GM12878 (cell line): ENCODE results near the gene PHRF1. TPM values are rescaled to one million over a fixed set of nuclear protein-coding genes. Genes with fewer than 3 reads are reported as not detected.

ENCODE experiments used
- ATAC-seq: fragments of 200-7000 bp; cut with Tn5 transposase; 3 replicates; pipeline ENCODE4 v1.9.1; 2020; ENCODE audit warnings: mild to moderate bottlenecking, moderate library complexity
- BruUV-seq: library from RNA; stranded (reverse); fragments of 400-500 nt; replicated peaks from 2 replicates; lab custom pipeline; 2021; lab: Mats Ljungman, UMichigan
- CTCF ChIA-PET: fragments of 300-600 bp; sonication (Branson Sonifier 250); formaldehyde crosslinking; extraction: SDS; loops from one replicate; lab custom pipeline; 2021; ENCODE audit warnings: inconsistent platforms; lab: Yijun Ruan, JAX
- POLR2A ChIA-PET: fragments of 350-600 bp; formaldehyde crosslinking; extraction: SDS; loops from one replicate; lab custom pipeline; 2021; ENCODE audit warnings: inconsistent platforms; lab: Charles Lee
- RAD21 ChIA-PET: fragments of 300-600 bp; sonication (Branson Sonifier 250); formaldehyde crosslinking; loops from one replicate; lab custom pipeline; 2023; ENCODE audit warnings: antibody characterized with exemption; ENCODE audit not compliant: unreplicated experiment; lab: Charles Lee
- SMC1A ChIA-PET: fragments of 300-600 bp; sonication (Branson Sonifier 250); formaldehyde crosslinking; loops from one replicate; lab custom pipeline; 2023; ENCODE audit not compliant: unreplicated experiment, uncharacterized antibody; lab: Charles Lee
- DNase-seq: peaks from one replicate; pipeline ENCODE4 v3.0.0-alpha.2; 2011; ENCODE audit warnings: low read depth, low spot score
- FAIRE-seq: peaks from 3 replicates; lab custom pipeline; 2011; peaks lifted over from hg19 to GRCh38; lab: Jason Lieb, UNC
- H2AFZ ChIP-seq: 2 replicates; pipeline ENCODE4 v1.6.0; 2011; ENCODE audit warnings: low read depth, low read length, control low read depth; ENCODE audit not compliant: control insufficient read depth
- H3K27ac ChIP-seq: 2 replicates; pipeline ENCODE4 v1.5.1; 2011; ENCODE audit warnings: control low read depth; ENCODE audit not compliant: control insufficient read depth, insufficient read depth
- H3K27me3 ChIP-seq, 2 experiments: replicated peaks in 1 of 2; 2 replicates each; pipeline versions ENCODE4 v1.6.0 to v1.6.1; 2011; ENCODE audit warnings: low read length in 1 of 2; ENCODE audit not compliant: control insufficient read depth in 2 of 2, insufficient read depth in 2 of 2
- H3K36me3 ChIP-seq, 2 experiments: 2 replicates each; pipeline ENCODE4 v1.5.1; 2011; ENCODE audit warnings: low read length in 1 of 2; ENCODE audit not compliant: control insufficient read depth in 2 of 2, insufficient read depth in 2 of 2
- H3K4me1 ChIP-seq: 2 replicates; pipeline ENCODE4 v1.6.1; 2011; ENCODE audit warnings: mild to moderate bottlenecking, low read length, moderate library complexity, mixed read lengths; ENCODE audit not compliant: control insufficient read depth, insufficient read depth
- H3K4me2 ChIP-seq: 2 replicates; pipeline ENCODE4 v1.6.0; 2011; ENCODE audit warnings: control low read depth; ENCODE audit not compliant: control insufficient read depth, insufficient read depth
- H3K4me3 ChIP-seq: fragments of 200-600 bp; sonication (generic); 2 replicates; pipeline ENCODE4 v1.5.1; 2016
- H3K79me2 ChIP-seq: 2 replicates; pipeline ENCODE4 v1.6.0; 2011; ENCODE audit warnings: low read length; ENCODE audit not compliant: control insufficient read depth, insufficient read depth
- H3K9ac ChIP-seq: 2 replicates; pipeline ENCODE4 v1.8.0; 2011; ENCODE audit warnings: low read length, control low read depth, mixed read lengths; ENCODE audit not compliant: control insufficient read depth, insufficient read depth
- H3K9me3 ChIP-seq: replicated peaks from 3 replicates; pipeline ENCODE4 v1.5.1; 2011; ENCODE audit warnings: mild to moderate bottlenecking, low read length; ENCODE audit not compliant: control insufficient read depth, insufficient read depth
- H4K20me1 ChIP-seq: 2 replicates; pipeline ENCODE4 v1.6.0; 2011; ENCODE audit not compliant: control insufficient read depth, insufficient read depth
- BCL11A ChIP-seq: IDR thresholded peaks from 2 replicates; pipeline ENCODE4 v1.6.1; 2011; ENCODE audit warnings: low read depth, low read length
- BHLHE40 ChIP-seq, 2 experiments: fragments of 450-650 bp in 1 of 2; IDR thresholded peaks; 2 replicates each; pipeline ENCODE4 v1.6.1; 2011 to 2017; ENCODE audit warnings: low read depth in 2 of 2, borderline replicate concordance in 1 of 2, improper control_type of control experiment in 1 of 2, low read length in 1 of 2, mild to moderate bottlenecking in 1 of 2
- BMI1 ChIP-seq: fragments of 450-650 bp; IDR thresholded peaks from 2 replicates; pipeline ENCODE4 v1.6.1; 2016; ENCODE audit warnings: mild to moderate bottlenecking, moderate library complexity, borderline replicate concordance
- CEBPZ ChIP-seq: fragments of 150-350 bp; IDR thresholded peaks from 2 replicates; pipeline ENCODE4 v1.6.1; 2016; ENCODE audit warnings: low read depth, low read length
- CREB1 ChIP-seq: IDR thresholded peaks from 2 replicates; pipeline ENCODE4 v1.6.1; 2012; ENCODE audit warnings: low read depth, mild to moderate bottlenecking, inconsistent platforms
- GATAD2B ChIP-seq: fragments of 450-650 bp; conservative IDR thresholded peaks from 2 replicates; pipeline ENCODE4 v1.6.1; 2017; ENCODE audit warnings: low read depth, mild to moderate bottlenecking, moderate library complexity
- HCFC1 ChIP-seq: fragments of 150-350 bp; IDR thresholded peaks from 2 replicates; pipeline ENCODE4 v1.6.1; 2014; ENCODE audit warnings: low read length
- MEF2B ChIP-seq: fragments of 450-650 bp; IDR thresholded peaks from 2 replicates; pipeline ENCODE4 v1.6.1; 2018; ENCODE audit warnings: mild to moderate bottlenecking, moderate library complexity; ENCODE audit not compliant: partially characterized antibody, poor library complexity, severe bottlenecking
- MLLT1 ChIP-seq: fragments of 450-650 bp; IDR thresholded peaks from 2 replicates; pipeline ENCODE4 v1.6.1; 2016; ENCODE audit warnings: mild to moderate bottlenecking
- POLR2A ChIP-seq: IDR thresholded peaks from 2 replicates; pipeline ENCODE4 v1.6.1; 2011; ENCODE audit warnings: low read depth, mild to moderate bottlenecking, low read length
- ZNF592 ChIP-seq: fragments of 450-650 bp; IDR thresholded peaks from 2 replicates; pipeline ENCODE4 v1.6.1; 2017; ENCODE audit warnings: mild to moderate bottlenecking, moderate library complexity
- ZNF622 ChIP-seq: fragments of 450-650 bp; IDR thresholded peaks from 2 replicates; pipeline ENCODE4 v1.6.1; 2017; ENCODE audit warnings: mild to moderate bottlenecking, inconsistent platforms
- WGBS: methylation state at CpG from one replicate; pipeline ENCODE4 v1.1.6; 2016; ENCODE audit warnings: low lambda C conversion rate; ENCODE audit not compliant: insufficient replicate concordance, insufficient coverage; ENCODE audit errors: missing lambda C conversion rate; 5-methylcytosine and 5-hydroxymethylcytosine counted together
- in situ Hi-C: fragments of 300-500 bp; cut with MboI; formaldehyde crosslinking; loops from 9 replicates; pipeline ENCODE4 v1.14.3; 2018; ENCODE audit warnings: mixed read lengths
- intact Hi-C: fragments of 100-400 bp; cut with micrococcal nuclease; formaldehyde crosslinking; loops from one replicate; pipeline ENCODE4 v1.14.2; 2022; ENCODE audit not compliant: unreplicated experiment
- polyA plus RNA-seq, 11 experiments: library from polyadenylated mRNA; depleted of rRNA in 4 of 11; unstranded in 6 of 11; stranded (reverse) in 5 of 11; fragments of >200 nt; fragmentation: Nextera tagmentation in 4 of 11; fragmentation: Illumina TruSeq in 1 of 11; extraction: Ambion mirVana in 4 of 11; extraction: Trizol in 1 of 11; gene quantifications; 1 replicate in 1 of 11; 2 replicates in 10 of 11; pipeline versions ENCODE4 v1.2.1 to v1.2.3, GENCODE V29; 2011 to 2016; ENCODE audit warnings: inconsistent platforms in 2 of 11, missing spikeins in 2 of 11, low read depth in 1 of 11
- total RNA-seq, 4 experiments: library from RNA; depleted of rRNA in 3 of 4; stranded (reverse); fragments of >200 nt in 3 of 4; fragmentation: Illumina TruSeq in 1 of 4; extraction: Trizol in 1 of 4; gene quantifications; 2 replicates each; pipeline versions ENCODE4 v1.2.1 to v1.2.3, GENCODE V29; 2013 to 2021

The PHRF1 gene
- total and polyA plus RNA-seq, 10 of the 15 experiments (the other 5 are each of a cell fraction or from before 2014, with no cell fraction given), result 0.13 to 43.5 (median 15.1) TPM

GRCh38 chr11:655036-655726 lies 78.9 kb downstream of the PHRF1 start (continued):
- TF ChIP-seq ZNF592 (no peak), BHLHE40 (IDR thresholded peaks at IDR 0.05; ENCODE audit: borderline replicate concordance in 1 of 2, low read depth in 2 of 2, low read length in 1 of 2) (no peak)

GRCh38 chr11:656426-656825 lies 80.2 kb downstream of the PHRF1 start:
- H3K4me2 ChIP-seq, result no peak overlapping the region
- H4K20me1 ChIP-seq, result no peaks in the 10 kb centered on the region
- in situ Hi-C loops (no loop called here), intact Hi-C loops (no loop called here)
- H3K79me2 ChIP-seq, result no peaks in the 10 kb centered on the region
- no peak overlapping the region for H3K9ac ChIP-seq
- SMC1A ChIA-PET, result interaction anchor here (1.1 kb wide), 1 partner anchor 25 kb away, joined by 3 read pairs; no protein-coding TSS in a partner anchor
- CTCF ChIA-PET, result no interaction called here
- no peak overlapping the region for H3K27ac ChIP-seq
- POLR2A ChIA-PET, result no interaction called here
- no peak overlapping the region for H2AFZ ChIP-seq
- no peak overlapping the region for H3K4me3 ChIP-seq
- no peak for DNase-seq
- no peak for ATAC-seq
- RAD21 ChIA-PET, result no interaction called here
- H3K36me3 ChIP-seq, result peaks cover 5 to 13% of the 10 kb centered on the region in 2 experiments; a peak in 3 of 4 replicates
- 96% methylated on average over 14 of the region's 14 CpGs for WGBS
- FAIRE-seq, result no peak
- no peaks in the 10 kb centered on the region for H3K9me3 ChIP-seq
- H3K27me3 ChIP-seq, result no peaks in the 10 kb centered on the region
- no TSS peak for BruUV-seq
- H3K4me1 ChIP-seq, result peaks cover 13% of the 10 kb centered on the region
- TF ChIP-seq HCFC1 (no peak), POLR2A (no peak), BCL11A (no peak), MLLT1 (no peak), ZNF622 (no peak), GATAD2B (no peak), CEBPZ (no peak), BMI1 (no peak), CREB1 (no peak), MEF2B (no peak)
